ENCODE data around the gene TRAF2. TPM values are rescaled to one million over a fixed set of nuclear protein-coding genes. Genes with fewer than 3 reads are reported as not detected.

The TRAF2 gene
- total and polyA plus RNA-seq, 8 donors: 5.5 to 248 (median 11.7) TPM

DNA sequence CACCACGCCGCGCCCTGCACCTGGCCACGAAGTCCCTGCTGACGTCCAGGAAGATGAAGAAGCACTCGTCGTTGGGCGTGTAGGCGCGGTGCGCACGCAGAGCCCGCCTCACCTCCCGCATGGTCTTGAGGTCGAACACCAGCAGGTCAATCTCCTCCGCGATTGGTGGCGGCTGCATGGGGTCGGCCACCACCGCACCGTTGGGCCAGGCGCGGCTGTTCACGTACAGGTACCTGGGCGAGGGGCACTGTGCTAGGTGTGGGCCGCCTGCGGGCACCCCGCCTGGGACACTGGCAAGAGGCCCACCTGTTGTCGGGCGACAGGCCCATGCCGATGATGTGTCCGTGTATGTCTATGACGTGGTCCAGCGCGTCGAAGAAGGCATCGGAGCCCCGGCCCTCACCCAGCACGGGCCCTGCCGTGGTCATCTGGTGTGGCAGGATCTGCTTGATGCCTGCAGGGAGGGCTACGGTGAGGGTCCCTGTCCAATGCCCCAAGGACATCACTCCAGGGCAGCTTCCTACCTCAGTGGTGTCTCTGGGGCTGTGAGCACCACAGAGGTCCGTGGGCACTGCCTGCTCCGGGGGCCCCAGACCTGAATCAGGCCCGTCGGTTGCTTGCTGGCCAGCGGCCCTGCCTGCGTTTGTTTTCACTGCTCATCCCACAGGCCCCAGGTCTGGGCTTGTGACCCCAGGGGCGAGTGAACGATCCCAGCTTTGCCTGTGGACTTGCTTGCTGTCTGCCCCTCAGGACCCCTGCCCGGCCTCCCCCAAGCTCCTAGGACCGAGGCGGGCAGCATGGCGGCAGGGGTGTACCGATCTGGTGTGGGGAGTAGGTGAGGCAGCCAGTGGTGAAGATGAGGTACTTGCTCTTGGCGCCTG, 55.2 kb downstream of the TRAF2 start:
- Histone ChIP-seq H3K4me1 (peaks cover 17 to 32% (median 30%) of the 10 kb centered on the region in 4 donors), H3K4me3 (no peak overlapping the region), H3K36me3 (peaks cover 35 to 55% (median 48%) of the 10 kb centered on the region in 4 donors), H3K27ac (no peak overlapping the region), H3K27me3 (no peaks in the 10 kb centered on the region), H3K9me3 (no peaks in the 10 kb centered on the region)
- 92 to 95% (median 93%) methylated on average over 29 to 55 of the region's 55 CpGs for WGBS, 5 donors
- DNase-seq: no peak
- TF ChIP-seq POLR2A (IDR thresholded peaks at IDR 0.05): no peak
- TF ChIP-seq EP300 (IDR thresholded peaks at IDR 0.05): no peak
- TF ChIP-seq, protein P1, sequence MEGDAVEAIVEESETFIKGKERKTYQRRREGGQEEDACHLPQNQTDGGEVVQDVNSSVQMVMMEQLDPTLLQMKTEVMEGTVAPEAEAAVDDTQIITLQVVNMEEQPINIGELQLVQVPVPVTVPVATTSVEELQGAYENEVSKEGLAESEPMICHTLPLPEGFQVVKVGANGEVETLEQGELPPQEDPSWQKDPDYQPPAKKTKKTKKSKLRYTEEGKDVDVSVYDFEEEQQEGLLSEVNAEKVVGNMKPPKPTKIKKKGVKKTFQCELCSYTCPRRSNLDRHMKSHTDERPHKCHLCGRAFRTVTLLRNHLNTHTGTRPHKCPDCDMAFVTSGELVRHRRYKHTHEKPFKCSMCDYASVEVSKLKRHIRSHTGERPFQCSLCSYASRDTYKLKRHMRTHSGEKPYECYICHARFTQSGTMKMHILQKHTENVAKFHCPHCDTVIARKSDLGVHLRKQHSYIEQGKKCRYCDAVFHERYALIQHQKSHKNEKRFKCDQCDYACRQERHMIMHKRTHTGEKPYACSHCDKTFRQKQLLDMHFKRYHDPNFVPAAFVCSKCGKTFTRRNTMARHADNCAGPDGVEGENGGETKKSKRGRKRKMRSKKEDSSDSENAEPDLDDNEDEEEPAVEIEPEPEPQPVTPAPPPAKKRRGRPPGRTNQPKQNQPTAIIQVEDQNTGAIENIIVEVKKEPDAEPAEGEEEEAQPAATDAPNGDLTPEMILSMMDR (IDR thresholded peaks at IDR 0.05): no peak
- TF ChIP-seq POLR2AphosphoS5 (IDR thresholded peaks at IDR 0.05): no peak
- intact Hi-C loops (cut with DNase I; ENCODE audit: low total_unique reads): loop anchor here (10.0 kb wide), 1 partner anchor 87 kb away; the partner anchor contains the start of gene MAMDC4

DNA sequence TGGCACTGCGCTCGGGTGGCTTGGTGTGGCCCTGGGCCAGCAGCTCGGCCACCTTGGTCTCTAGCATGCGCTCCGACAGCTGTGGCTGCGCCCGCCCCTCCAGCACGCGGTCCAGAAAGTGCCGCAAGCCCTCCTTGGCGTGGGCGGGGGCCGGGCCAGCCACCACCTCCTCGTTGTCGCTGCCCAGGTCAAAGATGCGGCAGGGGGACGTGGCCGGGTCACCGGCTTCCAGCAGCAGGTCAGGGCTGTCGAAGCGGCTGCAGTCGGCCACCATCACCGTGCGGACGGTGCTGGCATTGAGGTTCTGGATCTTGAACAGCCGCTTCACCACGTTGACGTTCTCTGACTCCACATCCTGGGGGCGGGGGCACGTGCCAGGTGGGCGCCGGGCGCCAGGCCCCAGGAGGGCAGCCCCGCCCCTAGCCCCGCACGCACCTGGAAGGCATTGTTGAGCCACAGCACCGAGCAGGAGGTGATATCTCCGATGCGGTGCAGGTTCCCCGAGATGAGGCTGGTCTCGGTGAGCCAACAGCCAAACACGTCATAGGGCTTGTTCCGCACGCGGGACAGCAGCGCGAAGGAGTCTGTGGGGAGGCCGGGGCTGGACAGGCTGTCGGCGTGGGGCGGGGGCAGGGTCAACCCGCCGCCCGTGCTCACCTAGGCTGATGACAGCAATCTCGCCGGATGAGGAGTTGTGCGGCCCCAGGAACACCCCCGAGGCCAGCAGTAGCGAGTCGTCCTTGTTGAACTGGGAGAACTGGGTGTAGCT, 56.0 kb downstream of the TRAF2 start:
- intact Hi-C loops (cut with DNase I; ENCODE audit: low total_unique reads): loop anchor here (10.0 kb wide), 1 partner anchor 87 kb away; the partner anchor contains the start of gene MAMDC4
- TF ChIP-seq, protein P1 (IDR thresholded peaks at IDR 0.05): no peak
- TF ChIP-seq POLR2AphosphoS5 (IDR thresholded peaks at IDR 0.05): no peak
- TF ChIP-seq EP300 (IDR thresholded peaks at IDR 0.05): no peak
- TF ChIP-seq POLR2A (IDR thresholded peaks at IDR 0.05): no peak
- Histone ChIP-seq H3K9me3 (no peaks in the 10 kb centered on the region), H3K36me3 (peaks cover 35 to 53% (median 47%) of the 10 kb centered on the region in 4 donors), H3K4me3 (peak overlapping the region in 2 of 4 donors; percentile 84 to 99), H3K27ac (no peak overlapping the region), H3K4me1 (peaks cover 21 to 34% (median 34%) of the 10 kb centered on the region in 4 donors), H3K27me3 (no peaks in the 10 kb centered on the region)
- 89 to 92% (median 91%) methylated on average over 17 to 60 of the region's 60 CpGs for WGBS, 5 donors
- no peak for DNase-seq

DNA sequence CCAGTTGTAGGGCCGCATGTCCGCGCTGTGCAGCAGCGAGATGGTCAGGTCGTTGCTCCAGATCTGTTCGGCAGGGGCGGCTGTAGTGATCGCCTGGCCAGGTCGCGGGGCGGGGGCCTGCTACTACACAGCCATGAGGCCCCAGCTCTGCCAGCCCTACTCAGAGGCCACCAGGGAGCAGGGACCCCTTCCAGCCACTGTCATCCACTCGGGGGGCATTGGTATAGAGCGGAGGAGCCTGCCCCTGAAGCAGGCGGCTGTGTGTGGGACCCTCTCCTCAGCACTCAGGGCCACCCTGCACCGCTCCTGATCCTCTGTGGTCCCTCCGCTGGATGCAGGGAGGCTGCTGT, 56.5 kb downstream of the TRAF2 start:
- 82 to 93% (median 88%) methylated on average over 7 to 16 of the region's 16 CpGs for WGBS, 5 donors
- Histone ChIP-seq H3K4me3 (peak overlapping the region; percentile 84 to 99 (median 91)), H3K27ac (peak overlapping the region in 1 of 5 donors; percentile 96), H3K36me3 (peaks cover 35 to 47% (median 45%) of the 10 kb centered on the region in 4 donors), H3K9me3 (no peaks in the 10 kb centered on the region), H3K4me1 (peaks cover 27 to 40% (median 39%) of the 10 kb centered on the region in 4 donors), H3K27me3 (no peaks in the 10 kb centered on the region)
- peak in 1 of 2 donors; percentile 9 for DNase-seq
- intact Hi-C loops (cut with DNase I; ENCODE audit: low total_unique reads): loop anchor here (10.0 kb wide), 1 partner anchor 88 kb away; the partner anchor contains the start of gene MAMDC4
- TF ChIP-seq, protein P1 (IDR thresholded peaks at IDR 0.05): no peak

Data from stomach (tissue), 9 donors.